Medulla oblongata (tissue), 1 donor: ENCODE measurements around the gene ZMAT2.
"Not testable (repeated sequence)": the region's sequence is repeated elsewhere in the genome, so short reads cannot be mapped to it uniquely, and the experiment has no call there.

ENCODE experiments used
- DNase-seq: peaks from one replicate; pipeline ENCODE4 v3.0.0-alpha.2; 2015; ENCODE audit errors: extremely low spot score

The ZMAT2 gene

DNA sequence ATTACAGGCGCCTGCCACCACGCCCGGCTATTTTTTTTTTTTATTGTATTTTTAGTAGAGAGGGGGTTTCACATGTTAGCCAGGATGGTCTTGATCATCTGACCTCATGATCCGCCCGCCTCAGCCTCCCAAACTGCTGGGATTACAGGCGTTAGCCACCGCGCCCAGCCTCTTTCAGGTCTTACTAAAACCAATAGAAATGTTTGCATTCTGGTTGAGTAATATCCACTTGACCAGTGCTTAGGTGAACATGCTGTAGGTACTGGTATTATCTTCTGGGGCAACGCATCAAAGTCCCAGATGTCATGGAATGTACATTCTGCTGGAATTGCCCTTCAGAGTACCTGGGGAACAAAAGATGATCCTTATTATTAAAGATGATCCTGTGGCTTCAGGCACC is 8.5 kb downstream of the ZMAT2 start:
- DNase-seq = not testable (repeated sequence)

DNA sequence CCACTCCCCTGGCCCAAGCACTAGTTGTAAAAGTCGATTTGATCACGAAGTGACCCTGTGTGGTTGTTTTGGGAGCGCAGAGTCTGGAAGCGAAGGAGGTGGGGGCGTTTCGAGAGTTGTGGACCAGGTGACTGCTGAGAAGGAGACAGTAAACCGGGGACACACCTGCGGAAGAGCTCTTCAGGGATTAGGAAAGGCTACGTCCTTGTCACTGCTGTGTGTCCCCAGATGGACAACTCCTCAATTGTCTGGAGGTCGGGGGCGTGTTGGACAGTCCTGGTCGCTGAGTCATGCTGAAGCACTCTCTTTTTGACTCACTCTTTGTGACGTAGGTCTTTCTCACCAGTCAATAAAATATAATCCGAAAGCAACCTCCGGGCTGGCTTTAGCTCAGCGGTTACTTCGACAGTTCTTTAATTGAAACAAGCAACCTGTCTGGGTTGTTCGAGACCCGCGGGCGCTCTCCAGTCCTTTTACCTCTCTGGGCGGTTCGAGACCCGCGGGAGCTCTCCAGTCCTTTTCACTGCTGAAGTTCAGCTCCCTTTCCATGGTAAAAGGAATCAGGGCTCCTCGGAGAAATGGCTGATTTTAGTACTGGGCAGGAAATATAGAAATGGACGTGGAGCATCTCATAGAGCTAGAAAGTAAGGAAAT is 10.8 kb downstream of the ZMAT2 start:
- DNase-seq = peak; percentile 94

DNA sequence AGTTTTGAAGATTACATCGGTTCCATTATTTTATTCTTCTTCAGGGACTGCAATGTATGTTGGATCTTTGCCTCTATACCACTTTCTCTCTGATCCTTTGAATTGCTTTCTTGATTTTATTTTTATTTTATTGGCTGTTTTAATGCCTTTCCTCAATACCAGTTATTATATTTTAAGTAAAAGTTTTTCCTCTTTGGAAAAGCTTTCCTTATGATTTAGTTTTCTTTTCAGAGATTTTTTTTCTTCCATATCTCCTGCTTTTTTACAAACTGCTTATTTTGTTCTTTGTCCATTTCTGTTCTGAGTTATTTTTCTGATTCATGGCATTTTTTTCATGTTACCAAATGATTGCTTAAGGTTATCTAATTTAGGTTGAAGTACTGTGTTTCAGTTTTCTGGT is 11.5 kb downstream of the ZMAT2 start:
- DNase-seq = no peak

DNA sequence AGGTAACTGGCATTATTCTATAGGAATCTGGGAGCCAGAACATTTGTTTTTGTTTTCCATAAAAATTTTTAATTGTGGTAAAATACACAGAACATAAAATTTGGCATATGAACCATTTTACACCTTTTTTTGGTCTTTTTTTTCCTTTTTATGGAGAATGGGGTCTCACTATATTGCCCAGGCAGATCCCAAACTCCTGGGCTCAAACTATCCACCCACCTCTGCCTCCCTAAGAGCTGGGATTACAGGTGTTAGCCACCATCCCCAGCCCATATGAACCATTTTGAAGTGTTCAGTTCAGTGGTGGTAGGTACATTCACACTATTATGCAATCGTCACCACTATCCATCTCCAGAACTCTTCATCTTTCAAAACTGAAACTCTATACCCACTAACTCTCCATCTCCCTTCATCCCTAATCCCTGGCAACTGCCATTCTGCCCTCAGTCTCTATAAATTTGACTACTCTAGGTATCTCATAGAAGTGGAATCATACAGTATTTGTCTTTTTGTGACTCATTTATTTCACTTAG is 13.4 kb downstream of the ZMAT2 start:
- no peak for DNase-seq

DNA sequence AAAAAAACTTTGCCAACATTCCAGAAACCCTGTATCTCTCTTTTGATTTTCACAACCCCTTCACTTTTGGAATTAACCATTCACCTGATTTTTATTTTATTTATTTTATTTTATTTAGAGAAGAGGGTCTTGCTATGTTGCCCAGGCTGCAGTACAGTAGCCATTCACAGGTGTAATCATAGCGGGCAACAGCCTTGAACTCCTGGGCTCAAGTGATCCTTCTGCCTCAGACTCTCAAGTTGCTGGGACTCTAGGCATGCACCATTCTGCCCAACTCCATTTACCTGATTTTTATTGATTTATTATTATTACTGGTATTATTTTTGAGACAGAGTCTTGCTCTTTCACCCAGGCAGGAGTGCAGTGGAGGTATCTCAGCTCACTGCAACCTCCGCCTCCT is 16.0 kb downstream of the ZMAT2 start:
- DNase-seq = not testable (repeated sequence)

DNA sequence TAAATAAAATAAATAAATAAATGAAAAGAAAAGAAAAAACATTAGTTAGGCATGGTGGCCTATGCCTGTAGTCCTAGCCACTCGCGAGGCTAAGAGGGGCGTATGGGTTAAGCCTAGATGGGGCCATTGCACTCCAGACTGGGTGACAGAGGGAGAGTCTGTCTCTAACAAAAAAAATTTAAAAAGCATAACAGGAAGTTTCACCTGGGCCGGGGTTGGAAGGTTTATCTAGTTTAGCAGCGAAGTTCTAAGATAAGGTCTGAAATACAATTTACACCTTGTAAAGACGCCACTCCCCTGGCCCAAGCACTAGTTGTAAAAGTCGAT is 18.0 kb downstream of the ZMAT2 start:
- no peak for DNase-seq

DNA sequence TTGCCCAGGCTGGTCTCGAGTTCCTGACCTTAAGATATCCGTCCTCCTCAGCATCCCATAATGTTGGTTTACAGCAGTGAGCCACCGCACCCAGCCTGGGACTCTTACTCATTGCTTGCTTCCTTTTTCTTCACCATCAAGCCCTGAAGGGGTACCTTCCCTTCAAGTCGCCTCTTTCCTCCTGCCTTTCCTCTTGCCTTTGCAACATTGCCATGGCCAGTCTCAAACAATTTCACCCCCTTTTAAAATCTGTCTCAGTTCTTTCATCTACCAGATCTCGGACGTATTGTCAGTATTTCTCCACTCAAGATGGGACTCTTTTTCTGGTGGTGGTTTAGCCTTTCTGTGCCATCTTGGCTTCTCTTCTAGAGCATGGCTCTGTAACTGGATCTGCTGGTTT is 20.5 kb downstream of the ZMAT2 start:
- DNase-seq = not testable (repeated sequence)

DNA sequence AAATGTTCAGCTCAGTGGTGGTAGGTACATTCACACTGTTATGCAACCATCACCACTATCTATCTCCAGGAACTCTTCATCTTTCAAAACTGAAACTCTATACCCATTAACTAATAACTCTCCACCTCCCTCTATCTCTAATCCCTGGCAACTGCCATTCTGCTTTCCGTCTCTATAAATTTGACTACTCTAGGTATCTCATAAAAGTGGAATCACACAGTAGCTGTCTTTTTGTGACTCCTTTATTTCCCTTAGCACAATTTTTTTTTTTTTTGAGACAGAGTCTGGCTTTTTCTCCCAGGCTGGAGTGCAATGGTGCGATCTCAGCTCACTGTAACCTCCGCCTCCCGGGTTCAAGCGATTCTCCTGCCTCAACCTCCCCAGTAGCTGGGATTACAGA is 21.1 kb downstream of the ZMAT2 start:
- not testable (repeated sequence) for DNase-seq

DNA sequence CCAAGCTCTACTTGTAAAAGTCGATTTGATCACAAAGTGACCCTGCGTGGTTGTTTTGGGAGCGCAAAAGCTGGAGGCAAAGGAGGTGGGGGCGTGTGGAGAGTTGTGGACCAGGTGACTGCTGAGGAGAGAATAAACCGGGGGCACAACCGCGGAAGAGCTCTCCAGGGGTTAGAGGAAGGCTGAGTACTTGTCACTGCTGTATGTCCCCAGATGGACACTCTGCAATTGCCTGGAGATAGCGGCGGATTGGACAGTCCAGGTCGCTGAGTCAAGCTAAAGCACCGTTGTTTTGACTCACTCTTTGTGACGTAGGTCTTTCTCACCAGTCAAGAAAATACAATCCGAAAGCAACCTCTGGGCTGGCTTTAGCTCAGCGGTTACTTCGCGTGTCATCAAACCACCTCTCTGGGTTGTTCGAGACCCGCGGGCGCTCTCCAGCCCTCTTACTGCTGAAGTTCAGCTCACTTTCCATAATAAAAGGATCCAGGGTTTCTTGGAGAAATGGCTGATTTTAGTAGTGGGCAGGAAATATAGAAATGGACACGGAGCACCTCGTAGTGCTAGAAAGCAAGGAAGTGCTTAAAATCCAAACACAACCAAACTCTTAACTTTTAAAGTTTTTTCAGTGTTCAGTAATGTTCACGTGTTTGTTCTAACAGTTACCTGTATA is 25.7 kb downstream of the ZMAT2 start:
- DNase-seq = peak; percentile 27

DNA sequence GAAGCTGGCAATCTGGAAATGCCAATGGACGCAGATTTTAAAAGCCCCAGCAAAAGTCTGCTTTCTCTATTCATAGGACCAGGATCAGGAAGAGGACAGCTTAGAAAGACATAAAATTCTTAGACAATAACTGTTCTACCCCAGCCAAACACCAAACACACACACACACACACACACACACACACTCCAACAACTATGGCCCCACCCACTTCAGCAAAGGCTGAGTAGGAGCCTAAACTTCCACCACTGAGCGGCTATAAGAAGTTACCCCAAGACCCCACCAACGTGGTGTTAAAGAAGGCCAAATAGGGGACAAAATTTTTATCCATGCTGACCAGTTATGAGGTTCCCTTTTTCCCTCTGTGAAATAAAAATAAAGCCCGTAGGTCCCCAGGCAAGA is 32.9 kb downstream of the ZMAT2 start:
- no peak for DNase-seq

DNA sequence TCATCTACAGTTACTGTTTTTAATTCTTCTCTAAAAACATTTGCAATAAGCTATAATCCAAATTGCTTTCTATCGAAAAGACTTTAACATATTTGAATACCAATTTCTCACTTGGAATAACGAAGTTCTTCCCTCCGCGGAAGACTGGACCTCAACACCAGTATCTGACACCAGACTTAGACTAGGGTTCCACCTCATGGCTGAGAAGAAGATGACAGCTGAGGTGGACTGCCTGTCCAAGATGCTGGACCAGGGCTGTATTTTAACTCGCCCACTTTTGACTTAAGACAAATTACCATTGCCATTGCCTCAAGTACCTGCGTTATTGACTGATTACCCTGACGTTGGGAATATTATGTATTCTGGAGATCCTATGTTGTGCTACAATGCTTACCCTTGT is 34.1 kb downstream of the ZMAT2 start:
- DNase-seq = no peak

DNA sequence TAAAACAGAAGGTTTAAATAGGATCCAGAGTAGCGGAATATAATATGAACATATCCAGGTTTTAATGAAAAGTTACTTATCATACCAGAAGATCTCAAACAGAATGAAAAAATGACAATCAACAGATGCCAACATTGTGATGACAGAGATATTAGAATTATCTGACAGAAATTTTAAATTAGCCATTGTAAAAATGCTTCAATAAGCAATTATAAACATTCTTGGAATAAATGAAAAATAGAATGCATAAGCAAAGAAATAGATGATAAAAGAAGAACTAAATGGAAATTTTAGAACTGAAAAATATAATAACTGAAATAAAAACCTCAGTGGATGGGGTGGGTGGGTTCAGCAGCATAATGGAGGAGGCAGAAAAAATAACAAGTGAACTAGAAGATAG is 37.2 kb downstream of the ZMAT2 start:
- DNase-seq = no peak

DNA sequence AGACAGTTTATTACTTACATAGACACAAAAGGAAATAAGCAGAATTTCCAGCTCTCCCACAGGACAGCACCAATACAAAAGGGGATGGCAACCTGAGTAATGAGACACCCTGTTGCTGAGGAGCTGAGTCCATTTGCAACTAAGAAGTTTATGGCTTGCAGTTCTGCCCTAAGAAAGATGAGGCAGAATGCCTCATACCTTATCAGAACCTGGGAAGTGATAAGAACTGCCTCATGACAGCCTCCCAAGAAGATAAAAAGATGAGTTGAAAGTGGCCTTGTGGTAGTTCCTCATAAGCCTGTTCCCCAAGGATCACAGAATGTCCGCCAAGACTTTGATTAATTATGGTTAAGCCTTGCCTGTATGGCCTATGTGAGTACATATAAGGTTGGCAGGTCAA is 41.7 kb downstream of the ZMAT2 start:
- DNase-seq = no peak

DNA sequence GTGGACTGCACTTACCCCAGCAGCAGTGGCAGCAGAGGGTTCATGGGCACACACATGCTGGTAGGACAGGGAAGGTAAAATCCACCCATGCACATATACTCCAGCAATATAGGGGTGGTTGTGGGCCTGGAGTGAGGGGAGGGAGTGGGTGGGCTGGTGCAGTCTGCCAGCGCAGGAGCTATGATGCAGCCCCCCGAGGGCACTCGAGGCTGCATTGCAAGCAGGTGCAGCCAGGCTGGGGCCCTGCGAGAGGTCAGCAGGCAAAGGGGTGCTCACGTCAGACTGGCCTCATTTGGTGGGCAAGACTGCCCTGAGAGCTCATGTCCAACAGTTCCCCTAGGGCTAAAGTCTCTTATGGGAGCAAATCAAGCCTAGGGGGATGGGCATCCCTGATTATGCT is 53.3 kb downstream of the ZMAT2 start:
- DNase-seq = no peak
